HepG2 (cell line): ENCODE measurements around the gene FCRLA. TPM values are rescaled to one million over a fixed set of nuclear protein-coding genes. Genes with fewer than 3 reads are reported as not detected.

ENCODE experiments used
- ATAC-seq: fragments of 200-7000 bp; cut with Tn5 transposase; 3 replicates; pipeline ENCODE4 v1.9.1; 2020; ENCODE audit warnings: mild to moderate bottlenecking, moderate library complexity
- BruUV-seq: library from RNA; stranded (reverse); fragments of 400-500 nt; replicated peaks from 2 replicates; lab custom pipeline; 2021; lab: Mats Ljungman, UMichigan
- CTCF ChIA-PET: fragments of 300-600 bp; formaldehyde crosslinking; extraction: SDS; loops from one replicate; lab custom pipeline; 2021; ENCODE audit warnings: low total read pairs, inconsistent platforms, low intra/inter-chr PET ratio; lab: Yijun Ruan, JAX
- POLR2A ChIA-PET: fragments of 350-600 bp; sonication (Branson Sonifier 250); formaldehyde crosslinking; loops from one replicate; lab custom pipeline; 2020; ENCODE audit warnings: antibody characterized with exemption, inconsistent platforms; lab: Yijun Ruan, JAX
- DNase-seq: peaks from one replicate; pipeline ENCODE4 v3.0.0-alpha.2; 2015; ENCODE audit warnings: low spot score
- FAIRE-seq: peaks from 3 replicates; lab custom pipeline; 2011; peaks lifted over from hg19 to GRCh38; lab: Jason Lieb, UNC
- H2AFZ ChIP-seq: one replicate; pipeline ENCODE4 v1.6.1; 2011; ENCODE audit warnings: low read length, inconsistent platforms
- H3K27ac ChIP-seq: fragments of 300-600 bp; 3 replicates; pipeline ENCODE4 v1.8.0; 2011; ENCODE audit warnings: mixed run types, mild to moderate bottlenecking, mixed read lengths, low read length, inconsistent platforms; ENCODE audit not compliant: insufficient read depth; ENCODE audit errors: extremely low read length
- H3K27me3 ChIP-seq, 2 experiments: fragments of 200-600 bp in 1 of 2; 2 replicates in 1 of 2; 3 replicates in 1 of 2; pipeline versions ENCODE4 v1.6.0 to v1.8.0; 2011; ENCODE audit warnings: low read length in 2 of 2, mild to moderate bottlenecking in 2 of 2, moderate library complexity in 2 of 2, inconsistent platforms in 1 of 2; ENCODE audit not compliant: insufficient read depth in 2 of 2, control insufficient read depth in 1 of 2
- H3K36me3 ChIP-seq, 2 experiments: fragments of 200-600 bp in 1 of 2; replicated peaks in 1 of 2; 2 replicates in 1 of 2; 3 replicates in 1 of 2; pipeline versions ENCODE4 v1.5.1 to v1.8.0; 2011; ENCODE audit warnings: low read length in 2 of 2, inconsistent platforms in 1 of 2; ENCODE audit not compliant: insufficient read depth in 2 of 2, control insufficient read depth in 1 of 2
- H3K4me1 ChIP-seq: 2 replicates; pipeline ENCODE4 v1.5.1; 2012; ENCODE audit warnings: low read length, inconsistent platforms; ENCODE audit not compliant: insufficient read depth
- H3K4me2 ChIP-seq: 2 replicates; pipeline ENCODE4 v1.6.0; 2011; ENCODE audit warnings: low read depth, low read length, inconsistent platforms
- H3K4me3 ChIP-seq, 3 experiments: fragments of 200-600 bp in 1 of 3; sonication (generic), shearing (Covaris generic) in 1 of 3; replicated peaks in 1 of 3; 2 replicates each; pipeline ENCODE4 v1.5.1; 2011 to 2016; ENCODE audit warnings: low read length in 3 of 3, inconsistent platforms in 2 of 3, low read depth in 2 of 3, mild to moderate bottlenecking in 2 of 3, control low read depth in 1 of 3, mixed read lengths in 1 of 3; ENCODE audit not compliant: insufficient read depth in 1 of 3
- H3K79me2 ChIP-seq: one replicate; pipeline ENCODE4 v1.6.1; 2011; ENCODE audit warnings: low read length, inconsistent platforms; ENCODE audit not compliant: insufficient read depth
- H3K9ac ChIP-seq: 2 replicates; pipeline ENCODE4 v1.6.0; 2011; ENCODE audit warnings: mild to moderate bottlenecking, low read depth, low read length, inconsistent platforms; ENCODE audit not compliant: insufficient read depth
- H3K9me3 ChIP-seq: 2 replicates; pipeline ENCODE4 v1.5.1; 2012; ENCODE audit warnings: mild to moderate bottlenecking, low read length
- H4K20me1 ChIP-seq: 2 replicates; pipeline ENCODE4 v1.6.0; 2011; ENCODE audit warnings: inconsistent platforms, mild to moderate bottlenecking, low read length, moderate library complexity; ENCODE audit not compliant: insufficient read depth
- ATRX ChIP-seq: sonication (generic); formaldehyde crosslinking; IDR thresholded peaks from 2 replicates; pipeline ENCODE4 v1.4.0; 2020; ENCODE audit warnings: missing genetic modification reagents, borderline replicate concordance
- CTCF ChIP-seq: sonication (generic); formaldehyde crosslinking; IDR thresholded peaks from 2 replicates; pipeline ENCODE4 v1.5.0; 2020; ENCODE audit warnings: mild to moderate bottlenecking, missing genetic modification reagents, moderate library complexity
- NPAS2 ChIP-seq: sonication (generic); formaldehyde crosslinking; IDR thresholded peaks from 2 replicates; pipeline ENCODE4 v1.8.0; 2022; ENCODE audit warnings: mild to moderate bottlenecking, missing genetic modification reagents, borderline replicate concordance
- SAFB2 ChIP-seq: sonication (generic); formaldehyde crosslinking; IDR thresholded peaks from 2 replicates; pipeline ENCODE4 v1.5.1; 2020; ENCODE audit warnings: missing genetic modification reagents, low read depth, mild to moderate bottlenecking, borderline replicate concordance
- SALL1 ChIP-seq: sonication (generic); formaldehyde crosslinking; IDR thresholded peaks from 2 replicates; pipeline ENCODE4 v1.8.0; 2022; ENCODE audit warnings: mild to moderate bottlenecking, missing genetic modification reagents
- SMC3 ChIP-seq: IDR thresholded peaks from 2 replicates; pipeline ENCODE4 v1.6.1; 2011; ENCODE audit warnings: low read length, improper control_type of control experiment
- SNAPC2 ChIP-seq: sonication (generic); formaldehyde crosslinking; IDR thresholded peaks from 2 replicates; pipeline ENCODE4 v1.8.1; 2022; ENCODE audit warnings: mild to moderate bottlenecking, missing genetic modification reagents
- SRSF9 ChIP-seq: fragments of 200-400 bp; formaldehyde crosslinking; IDR thresholded peaks from 2 replicates; pipeline ENCODE4 v1.6.1; 2018; ENCODE audit warnings: borderline replicate concordance, mild to moderate bottlenecking, low read depth, low read length; ENCODE audit not compliant: insufficient read depth, poor library complexity, severe bottlenecking
- STAG1 ChIP-seq: sonication (generic); formaldehyde crosslinking; IDR thresholded peaks from 2 replicates; pipeline ENCODE4 v1.4.0; 2020; ENCODE audit warnings: missing genetic modification reagents
- THYN1 ChIP-seq: sonication (generic); formaldehyde crosslinking; IDR thresholded peaks from 2 replicates; pipeline ENCODE4 v1.8.1; 2023; ENCODE audit warnings: low read depth, mild to moderate bottlenecking, moderate library complexity, missing genetic modification reagents, borderline replicate concordance
- ZBTB44 ChIP-seq: sonication (generic); formaldehyde crosslinking; IDR thresholded peaks from 2 replicates; pipeline ENCODE4 v1.4.0; 2020; ENCODE audit warnings: missing genetic modification reagents
- ZNF24 ChIP-seq: fragments of 450-650 bp; IDR thresholded peaks from 2 replicates; pipeline ENCODE4 v1.6.1; 2017; ENCODE audit warnings: antibody characterized with exemption, mild to moderate bottlenecking
- ZNF362 ChIP-seq: sonication (generic); formaldehyde crosslinking; IDR thresholded peaks from 2 replicates; pipeline ENCODE4 v1.4.0; 2020; ENCODE audit warnings: missing genetic modification reagents, mild to moderate bottlenecking, borderline replicate concordance
- ZNF367 ChIP-seq: sonication (generic); formaldehyde crosslinking; IDR thresholded peaks from 2 replicates; pipeline ENCODE4 v1.4.0; 2020; ENCODE audit warnings: missing genetic modification reagents, borderline replicate concordance
- ZSCAN20 ChIP-seq: sonication (generic); formaldehyde crosslinking; IDR thresholded peaks from 2 replicates; pipeline ENCODE4 v1.4.0; 2020; ENCODE audit warnings: missing genetic modification reagents, mild to moderate bottlenecking, borderline replicate concordance
- ZSCAN9 ChIP-seq: IDR thresholded peaks from 2 replicates; pipeline ENCODE4 v1.6.1; 2016; ENCODE audit warnings: borderline replicate concordance
- WGBS: methylation state at CpG from one replicate; pipeline ENCODE4 v1.1.6; 2017; ENCODE audit warnings: low lambda C conversion rate; 5-methylcytosine and 5-hydroxymethylcytosine counted together
- in situ Hi-C: cut with HindIII; loops from 2 replicates; pipeline ENCODE4 v1.10.0; 2017; ENCODE audit warnings: low pct_unique_long_range_greater_than_20kb; ENCODE audit not compliant: extremely low pct_ligation_motif_present
- intact Hi-C: fragments of 100-400 bp; cut with micrococcal nuclease; formaldehyde crosslinking; loops from one replicate; pipeline ENCODE4 v1.10.0; 2022; ENCODE audit not compliant: unreplicated experiment
- polyA plus RNA-seq, 8 experiments: library from polyadenylated mRNA; depleted of rRNA in 3 of 8; stranded (reverse) in 7 of 8; unstranded in 1 of 8; fragments of >200 nt; fragmentation: Illumina TruSeq in 4 of 8; extraction: Trizol in 4 of 8; gene quantifications; 2 replicates each; pipeline versions ENCODE4 v1.2.1 to v1.2.3, GENCODE V29; 2011 to 2016; ENCODE audit warnings: low read depth in 4 of 8, missing spikeins in 1 of 8, mixed read lengths in 1 of 8; ENCODE audit not compliant: insufficient read depth in 1 of 8
- total RNA-seq, 5 experiments: library from RNA; depleted of rRNA; stranded (reverse); fragments of >200 nt; fragmentation: Illumina TruSeq; extraction: Trizol; gene quantifications; 2 replicates each; pipeline ENCODE4 v1.2.3, GENCODE V29; 2016; ENCODE audit warnings: low read depth in 1 of 5

Gene FCRLA
- total and polyA plus RNA-seq, 2 of the 13 experiments (the other 11 are each of a cell fraction or from before 2014, with no cell fraction given), result not detected

- no peak for TF ChIP-seq ZSCAN9
- TF ChIP-seq ZSCAN20 (CRISPR knock-in tag), result no peak
- TF ChIP-seq ZNF24, result no peak
- no peak for TF ChIP-seq ZBTB44 (CRISPR knock-in tag)
- no peak for TF ChIP-seq ZNF367 (CRISPR knock-in tag)
- no peak for TF ChIP-seq SAFB2 (CRISPR knock-in tag)
- no peak for TF ChIP-seq SNAPC2 (CRISPR knock-in tag)
- TF ChIP-seq NPAS2 (CRISPR knock-in tag), result no peak
- no peak for TF ChIP-seq SRSF9
- no peak for TF ChIP-seq ATRX (CRISPR knock-in tag)
Observed at GRCh38 chr1:161737625-161738024, 30.6 kb downstream of the FCRLA start (continued).

- ChIA-PET POLR2A (no interaction called here), CTCF (interaction anchor here (1.3 kb wide), 1 partner anchor 252 kb away, joined by 4 read pairs; no protein-coding TSS in a partner anchor)
- TF ChIP-seq SALL1 (CRISPR knock-in tag) (no peak), THYN1 (CRISPR knock-in tag) (no peak), STAG1 (peak; percentile 76), SMC3 (peak; percentile 55; the same call in 1 of the 2 replicates), CTCF (CRISPR knock-in tag) (peak; percentile 57), ZNF362 (peak; percentile 78; the same call in 1 of the 2 replicates)
- FAIRE-seq (peak; percentile 18), ATAC-seq (peak; percentile 77), DNase-seq (peak; percentile 35)
- H3K4me1 ChIP-seq, result no peaks in the 10 kb centered on the region
- H3K4me2 ChIP-seq, result no peak overlapping the region
- H3K9me3 ChIP-seq, result no peaks in the 10 kb centered on the region
- intact Hi-C loops, result no loop called here
- H2AFZ ChIP-seq, result no peak overlapping the region
- no peaks in the 10 kb centered on the region for H3K79me2 ChIP-seq
- H3K27me3 ChIP-seq, result no peaks in the 10 kb centered on the region; a peak in 2 of 5 replicates
- H3K36me3 ChIP-seq, result no peaks in the 10 kb centered on the region
- 70% methylated on average over 4 of the region's 4 CpGs for WGBS
- H3K4me3 ChIP-seq, result no peak overlapping the region
- BruUV-seq, result no TSS peak
- H3K9ac ChIP-seq, result no peak overlapping the region
- H3K27ac ChIP-seq, result no peak overlapping the region
- in situ Hi-C loops, result no loop called here
- no peaks in the 10 kb centered on the region for H4K20me1 ChIP-seq
Observed at GRCh38 chr1:161738627-161739287, 31.7 kb downstream of the FCRLA start.
